Measurements from ENCODE around the gene UGT1A8. TPM values are rescaled to one million over a fixed set of nuclear protein-coding genes. Genes with fewer than 3 reads are reported as not detected.

Gene UGT1A8
- total and polyA plus RNA-seq, 2 experiments from 2014 or later, result 0.10 TPM; not detected in 1

DNA sequence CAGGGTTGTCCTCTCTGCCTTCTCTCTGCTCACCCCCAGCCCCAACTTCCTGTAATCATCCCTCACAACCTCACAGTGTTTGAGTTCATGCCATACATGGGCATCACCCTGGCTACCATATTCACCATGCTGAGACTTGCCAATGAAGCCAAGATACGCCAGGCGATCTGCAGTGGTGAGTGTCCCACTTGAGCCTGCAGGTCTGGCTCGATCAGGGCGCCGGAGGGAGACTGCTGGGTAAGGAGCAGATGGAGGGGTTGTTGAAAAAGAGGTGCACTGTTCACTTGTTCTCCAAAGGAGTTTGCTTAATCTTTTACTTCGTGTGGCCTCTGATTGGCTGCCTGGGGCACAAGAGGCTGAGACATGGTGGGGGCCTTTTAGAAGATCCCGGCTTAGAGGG, 175.3 kb downstream of the UGT1A8 start:
- no peaks in the 10 kb centered on the region for H3K9me3 ChIP-seq (ENCODE audit: low read depth)
- no peak for DNase-seq (ENCODE audit: low spot score)
- H3K4me2 ChIP-seq, result no peak overlapping the region
- H3K79me2 ChIP-seq, result no peaks in the 10 kb centered on the region
- no peaks in the 10 kb centered on the region for H3K36me3 ChIP-seq (replicated peaks; ENCODE audit: insufficient read depth, low read depth)
- WGBS (ENCODE audit: low lambda C conversion rate, missing lambda C conversion rate), result 95% methylated on average over 7 of the region's 7 CpGs
- H3K4me1 ChIP-seq (ENCODE audit: insufficient read depth), result no peaks in the 10 kb centered on the region
- H3K27me3 ChIP-seq, result no peaks in the 10 kb centered on the region
- TF ChIP-seq, protein P1, sequence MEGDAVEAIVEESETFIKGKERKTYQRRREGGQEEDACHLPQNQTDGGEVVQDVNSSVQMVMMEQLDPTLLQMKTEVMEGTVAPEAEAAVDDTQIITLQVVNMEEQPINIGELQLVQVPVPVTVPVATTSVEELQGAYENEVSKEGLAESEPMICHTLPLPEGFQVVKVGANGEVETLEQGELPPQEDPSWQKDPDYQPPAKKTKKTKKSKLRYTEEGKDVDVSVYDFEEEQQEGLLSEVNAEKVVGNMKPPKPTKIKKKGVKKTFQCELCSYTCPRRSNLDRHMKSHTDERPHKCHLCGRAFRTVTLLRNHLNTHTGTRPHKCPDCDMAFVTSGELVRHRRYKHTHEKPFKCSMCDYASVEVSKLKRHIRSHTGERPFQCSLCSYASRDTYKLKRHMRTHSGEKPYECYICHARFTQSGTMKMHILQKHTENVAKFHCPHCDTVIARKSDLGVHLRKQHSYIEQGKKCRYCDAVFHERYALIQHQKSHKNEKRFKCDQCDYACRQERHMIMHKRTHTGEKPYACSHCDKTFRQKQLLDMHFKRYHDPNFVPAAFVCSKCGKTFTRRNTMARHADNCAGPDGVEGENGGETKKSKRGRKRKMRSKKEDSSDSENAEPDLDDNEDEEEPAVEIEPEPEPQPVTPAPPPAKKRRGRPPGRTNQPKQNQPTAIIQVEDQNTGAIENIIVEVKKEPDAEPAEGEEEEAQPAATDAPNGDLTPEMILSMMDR (IDR thresholded peaks at IDR 0.05; ENCODE audit: poor library complexity), result no peak
- TF ChIP-seq EZH2phosphoT487 (IDR thresholded peaks at IDR 0.05; ENCODE audit: low read depth, severe bottlenecking, unreplicated experiment) (no peak), EZH2 (IDR thresholded peaks at IDR 0.05; ENCODE audit: borderline replicate concordance) (no peak)
- H4K20me1 ChIP-seq (ENCODE audit: insufficient read depth, poor library complexity, severe bottlenecking), result no peaks in the 10 kb centered on the region
- no peaks in the 10 kb centered on the region for H3K9me2 ChIP-seq (replicated peaks; ENCODE audit: insufficient read depth)
- no peak overlapping the region for H3K27ac ChIP-seq
- no peak overlapping the region for H3K4me3 ChIP-seq
- no peak overlapping the region for H2AFZ ChIP-seq

DNA sequence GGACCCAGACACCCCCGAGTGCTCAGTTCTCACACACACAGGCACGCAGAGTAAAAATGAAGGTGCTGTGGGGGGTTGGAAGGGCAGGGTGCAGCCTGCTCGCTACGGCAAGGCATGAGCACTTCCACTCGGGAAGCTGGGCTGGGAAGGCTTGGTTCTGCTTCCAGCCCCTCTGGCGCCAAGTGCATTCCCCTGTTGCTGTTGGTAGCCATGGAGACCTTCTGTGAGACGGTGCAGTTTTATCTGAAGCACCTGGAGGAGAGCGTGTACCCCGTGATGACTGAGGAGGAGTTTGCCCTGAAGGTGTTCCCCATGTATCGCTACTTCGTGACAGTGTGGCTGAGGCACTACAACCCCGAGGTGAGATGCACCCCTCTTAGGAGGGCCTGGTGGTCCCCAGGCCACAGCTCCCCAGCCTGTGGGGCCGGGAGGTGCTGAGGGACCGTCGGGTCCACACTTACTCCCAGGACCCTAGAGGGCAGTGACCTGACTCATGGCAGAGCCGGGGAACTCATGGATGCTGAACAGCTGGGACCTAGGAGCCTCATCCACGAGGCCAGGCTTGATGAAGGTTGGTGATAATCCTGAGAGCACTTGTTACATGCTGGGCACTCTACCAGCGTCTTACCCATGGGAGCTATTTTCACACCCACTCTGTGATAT, 176.2 kb downstream of the UGT1A8 start:
- WGBS (ENCODE audit: low lambda C conversion rate, missing lambda C conversion rate), result 88% methylated on average over 18 of the region's 18 CpGs
- Histone ChIP-seq H3K9me2 (replicated peaks; ENCODE audit: insufficient read depth) (no peaks in the 10 kb centered on the region), H3K27ac (no peak overlapping the region), H3K36me3 (replicated peaks; ENCODE audit: insufficient read depth, low read depth) (no peaks in the 10 kb centered on the region), H4K20me1 (ENCODE audit: insufficient read depth, poor library complexity, severe bottlenecking) (no peaks in the 10 kb centered on the region), H3K27me3 (no peaks in the 10 kb centered on the region), H2AFZ (no peak overlapping the region), H3K4me1 (ENCODE audit: insufficient read depth) (no peaks in the 10 kb centered on the region), H3K79me2 (no peaks in the 10 kb centered on the region), H3K4me3 (no peak overlapping the region), H3K4me2 (no peak overlapping the region), H3K9me3 (ENCODE audit: low read depth) (no peaks in the 10 kb centered on the region)
- no peak for TF ChIP-seq EZH2phosphoT487 (IDR thresholded peaks at IDR 0.05; ENCODE audit: low read depth, severe bottlenecking, unreplicated experiment)
- TF ChIP-seq EZH2 (IDR thresholded peaks at IDR 0.05; ENCODE audit: borderline replicate concordance), result no peak
- TF ChIP-seq, protein P1 (IDR thresholded peaks at IDR 0.05; ENCODE audit: poor library complexity), result no peak
- no peak for DNase-seq (ENCODE audit: low spot score)

DNA sequence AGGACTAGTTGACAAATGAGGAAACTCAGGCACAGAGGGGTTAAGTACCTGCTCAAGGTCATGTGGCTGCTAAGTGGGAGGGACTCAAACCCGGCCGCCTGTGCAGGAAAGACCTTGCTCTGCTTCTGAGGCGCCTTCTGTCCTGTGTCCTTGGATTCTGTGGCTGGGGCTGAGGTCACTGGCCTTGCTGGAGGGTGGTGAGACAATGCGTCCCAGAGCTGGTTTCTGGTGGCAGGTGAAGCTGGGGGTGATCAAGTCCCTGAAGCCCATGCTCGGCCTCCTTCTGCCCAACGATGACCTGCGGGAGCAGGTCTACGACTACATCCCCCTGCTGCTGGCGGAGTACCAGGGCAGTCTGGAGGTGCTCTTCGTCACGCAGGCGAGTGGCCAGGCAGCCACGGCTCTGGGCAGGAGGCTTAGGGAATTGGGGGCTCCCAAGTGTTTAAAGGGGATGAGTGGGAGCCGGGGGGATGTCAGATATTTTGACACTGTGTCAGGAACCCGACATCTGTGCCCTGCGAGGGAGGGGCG, 176.8 kb downstream of the UGT1A8 start:
- Histone ChIP-seq H3K36me3 (replicated peaks; ENCODE audit: insufficient read depth, low read depth) (no peaks in the 10 kb centered on the region), H3K4me1 (ENCODE audit: insufficient read depth) (no peaks in the 10 kb centered on the region), H4K20me1 (ENCODE audit: insufficient read depth, poor library complexity, severe bottlenecking) (no peaks in the 10 kb centered on the region), H3K9me3 (ENCODE audit: low read depth) (no peaks in the 10 kb centered on the region), H3K4me2 (no peak overlapping the region), H3K27me3 (no peaks in the 10 kb centered on the region), H2AFZ (no peak overlapping the region), H3K27ac (no peak overlapping the region), H3K4me3 (no peak overlapping the region), H3K9me2 (replicated peaks; ENCODE audit: insufficient read depth) (no peaks in the 10 kb centered on the region), H3K79me2 (no peaks in the 10 kb centered on the region)
- DNase-seq (ENCODE audit: low spot score), result no peak
- 88% methylated on average over 17 of the region's 17 CpGs for WGBS (ENCODE audit: low lambda C conversion rate, missing lambda C conversion rate)
- no peak for TF ChIP-seq EZH2 (IDR thresholded peaks at IDR 0.05; ENCODE audit: borderline replicate concordance)
- TF ChIP-seq, protein P1 (IDR thresholded peaks at IDR 0.05; ENCODE audit: poor library complexity), result no peak
- no peak for TF ChIP-seq EZH2phosphoT487 (IDR thresholded peaks at IDR 0.05; ENCODE audit: low read depth, severe bottlenecking, unreplicated experiment)

Measured in hepatocyte (in vitro differentiated cells).